ENCODE results near the gene TMEM204. TPM values are rescaled to one million over a fixed set of nuclear protein-coding genes. Genes with fewer than 3 reads are reported as not detected.
A peak's percentile ranks its signal among the peaks of the same experiment; 100 is the strongest.

The TMEM204 gene
- total RNA-seq, 1 donor from 2014 or later: 2.8 TPM

DNA sequence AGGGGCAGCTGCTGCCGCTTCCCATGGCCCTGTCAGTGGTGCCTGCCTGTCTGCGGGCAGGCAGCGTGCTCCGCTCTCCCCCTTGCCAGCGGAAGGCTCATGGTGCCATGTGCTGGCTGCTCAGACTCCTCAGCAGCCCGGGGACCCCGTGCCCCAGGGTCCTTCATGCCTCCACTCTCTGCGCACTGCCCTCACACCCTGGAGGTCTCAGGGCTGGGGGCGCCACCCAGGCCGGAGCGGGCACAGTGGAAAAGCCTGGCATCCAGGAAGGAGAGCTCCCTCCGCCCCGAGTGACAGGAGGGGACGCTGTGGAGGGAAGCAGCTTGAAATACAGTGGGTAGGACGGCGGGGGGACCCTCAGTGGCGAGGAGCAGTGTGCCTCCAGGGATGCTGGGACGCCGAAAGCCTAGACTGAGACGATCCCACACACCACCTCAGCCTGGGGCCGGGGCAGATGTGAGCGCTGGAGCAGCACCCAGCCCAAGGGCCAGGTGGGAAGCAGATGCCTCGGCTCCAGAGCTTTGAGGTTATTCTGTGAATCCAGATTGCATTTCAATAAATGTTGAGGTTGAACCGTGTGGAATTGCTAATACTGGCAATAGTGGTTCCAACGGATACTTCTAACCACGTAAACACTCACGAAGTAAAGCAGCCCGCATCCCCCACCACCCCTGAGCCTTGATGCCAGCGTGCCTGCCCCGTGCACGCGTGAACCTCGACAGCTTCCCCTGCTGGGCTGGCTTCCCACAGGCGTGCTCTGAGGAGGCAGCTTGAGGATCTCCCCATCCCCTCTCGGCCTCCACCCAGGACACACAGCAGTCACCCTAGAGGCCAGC, 6.5 kb downstream of the TMEM204 start:
- no peak for ATAC-seq

DNA sequence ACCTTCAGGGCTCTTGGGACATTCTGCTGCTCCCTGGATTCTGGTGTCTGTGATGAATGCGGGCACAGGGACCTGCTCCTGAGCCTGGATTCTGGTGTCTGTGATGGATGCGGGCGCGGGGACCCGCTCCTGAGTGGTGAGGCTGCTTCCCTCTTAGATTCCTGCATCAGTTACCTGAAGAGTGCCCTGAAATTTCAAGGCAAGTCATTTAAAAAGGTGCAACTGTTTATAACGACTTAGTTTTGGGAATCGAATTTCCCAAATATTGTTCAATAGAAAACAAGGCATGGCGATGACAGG, 7.0 kb downstream of the TMEM204 start:
- ATAC-seq: no peak

DNA sequence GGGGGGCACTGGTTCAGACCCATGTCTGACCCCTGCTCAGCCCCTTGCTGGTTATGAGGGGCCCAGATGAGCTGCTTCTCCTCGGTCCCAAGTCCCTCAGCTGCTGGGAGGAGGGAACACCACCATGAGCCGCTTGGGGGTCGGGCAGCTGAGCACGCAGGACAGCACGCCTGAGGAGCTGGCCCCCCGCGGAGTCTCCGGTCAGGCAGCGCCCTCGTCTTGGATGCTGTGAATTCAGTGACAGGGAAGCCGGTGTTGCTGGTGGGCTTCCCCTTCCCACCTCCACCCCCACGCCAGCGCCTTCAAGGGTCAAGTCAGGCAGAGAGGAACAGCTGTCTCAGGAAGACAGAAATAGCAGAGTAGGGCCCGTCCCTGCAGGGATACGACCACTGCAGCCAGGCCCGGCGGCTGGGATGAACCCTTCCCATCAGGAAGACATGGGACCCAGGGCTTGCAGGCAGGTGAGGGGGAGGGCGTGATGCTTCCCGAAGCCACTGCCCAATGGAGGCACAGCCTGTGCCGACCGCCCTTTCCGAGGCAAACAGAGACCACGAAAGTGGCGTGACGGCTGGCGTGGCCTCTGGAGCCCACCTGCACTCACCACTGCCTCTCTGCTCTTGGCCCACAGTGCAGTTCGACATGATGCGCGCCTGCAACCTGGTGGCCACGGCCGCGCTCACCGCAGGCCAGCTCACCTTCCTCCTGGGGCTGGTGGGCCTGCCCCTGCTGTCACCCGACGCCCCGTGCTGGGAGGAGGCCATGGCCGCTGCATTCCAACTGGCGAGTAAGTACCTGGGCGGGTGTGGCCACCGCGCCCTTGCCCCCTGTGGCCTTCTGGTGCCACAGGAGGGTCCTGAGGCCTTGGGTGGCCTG, 8.1 kb downstream of the TMEM204 start:
- no peak for ATAC-seq

DNA sequence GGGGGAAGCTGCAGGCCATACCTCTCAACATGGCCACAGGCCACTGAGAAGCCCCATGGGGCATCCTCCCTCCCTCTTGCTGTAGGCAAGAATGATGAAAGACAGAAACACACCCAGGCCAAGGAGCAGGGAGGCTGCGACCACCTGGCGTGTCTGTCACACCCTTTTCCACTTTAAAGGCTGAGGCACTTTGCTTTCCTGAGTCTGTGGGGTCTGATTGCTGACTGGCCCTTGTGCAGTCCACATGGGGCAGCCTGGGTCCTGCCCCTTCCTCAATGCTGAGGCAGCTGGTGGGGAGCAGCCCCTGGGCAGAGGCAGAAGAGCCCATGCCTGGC, 8.7 kb downstream of the TMEM204 start:
- ATAC-seq: no peak

DNA sequence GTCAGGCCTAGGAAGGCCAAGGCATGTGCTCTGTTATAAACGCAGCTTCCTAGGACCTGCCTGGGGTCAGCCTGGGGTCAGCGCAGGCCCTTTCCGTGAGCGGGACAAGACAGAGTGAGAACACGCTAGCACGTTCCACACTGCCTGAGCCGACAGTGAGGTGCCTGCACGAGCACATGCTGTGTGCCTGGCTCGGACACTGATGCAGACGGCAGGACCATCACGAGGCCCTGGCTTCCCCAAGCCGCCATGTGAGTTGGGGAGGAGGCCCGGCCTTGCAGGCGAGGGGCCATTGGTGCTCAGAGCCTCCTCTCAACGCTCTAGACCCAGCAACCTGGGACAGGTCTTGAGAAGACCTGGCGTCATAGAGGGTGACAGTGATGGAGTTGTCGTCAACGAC, 9.1 kb downstream of the TMEM204 start:
- ATAC-seq: no peak

DNA sequence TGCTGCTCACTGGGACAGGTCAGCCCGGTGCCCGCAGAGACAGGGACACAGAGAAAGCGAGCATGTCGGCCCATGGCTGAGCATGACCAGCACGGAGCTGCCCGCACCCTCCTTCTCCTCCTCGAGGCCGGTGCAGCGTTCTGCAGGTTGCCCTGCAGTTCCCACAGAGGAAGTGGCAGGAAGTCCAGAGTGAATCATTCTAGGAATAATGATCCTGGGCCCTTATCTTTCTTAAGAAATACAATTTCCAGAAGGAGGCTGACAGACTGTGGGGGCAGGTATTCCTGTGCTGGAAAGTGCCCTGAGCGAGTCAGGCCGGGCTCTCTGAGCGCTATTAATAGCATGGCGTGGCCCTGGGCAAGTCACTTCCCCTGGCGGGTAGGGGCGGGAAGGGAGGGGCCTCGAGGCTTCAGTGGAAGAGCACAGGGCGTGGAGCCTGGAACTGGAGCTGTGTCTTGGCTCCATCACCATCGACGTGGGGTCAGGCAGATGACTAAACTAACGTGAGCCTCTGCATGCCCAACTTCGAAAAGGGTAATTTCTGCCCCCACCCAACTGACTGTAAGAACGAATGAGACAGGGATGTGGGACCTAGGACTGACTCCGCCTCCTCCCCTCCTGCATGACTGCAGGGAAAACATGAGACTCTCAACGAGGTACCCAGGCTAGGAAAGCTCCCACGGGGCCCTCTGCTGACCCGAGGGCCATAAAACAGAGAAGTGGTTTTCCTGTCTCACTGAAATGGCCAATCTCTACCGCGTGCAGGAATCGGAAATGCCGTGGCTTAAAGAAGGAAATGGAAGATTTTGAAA, 9.8 kb downstream of the TMEM204 start:
- ATAC-seq: peak; percentile 73

DNA sequence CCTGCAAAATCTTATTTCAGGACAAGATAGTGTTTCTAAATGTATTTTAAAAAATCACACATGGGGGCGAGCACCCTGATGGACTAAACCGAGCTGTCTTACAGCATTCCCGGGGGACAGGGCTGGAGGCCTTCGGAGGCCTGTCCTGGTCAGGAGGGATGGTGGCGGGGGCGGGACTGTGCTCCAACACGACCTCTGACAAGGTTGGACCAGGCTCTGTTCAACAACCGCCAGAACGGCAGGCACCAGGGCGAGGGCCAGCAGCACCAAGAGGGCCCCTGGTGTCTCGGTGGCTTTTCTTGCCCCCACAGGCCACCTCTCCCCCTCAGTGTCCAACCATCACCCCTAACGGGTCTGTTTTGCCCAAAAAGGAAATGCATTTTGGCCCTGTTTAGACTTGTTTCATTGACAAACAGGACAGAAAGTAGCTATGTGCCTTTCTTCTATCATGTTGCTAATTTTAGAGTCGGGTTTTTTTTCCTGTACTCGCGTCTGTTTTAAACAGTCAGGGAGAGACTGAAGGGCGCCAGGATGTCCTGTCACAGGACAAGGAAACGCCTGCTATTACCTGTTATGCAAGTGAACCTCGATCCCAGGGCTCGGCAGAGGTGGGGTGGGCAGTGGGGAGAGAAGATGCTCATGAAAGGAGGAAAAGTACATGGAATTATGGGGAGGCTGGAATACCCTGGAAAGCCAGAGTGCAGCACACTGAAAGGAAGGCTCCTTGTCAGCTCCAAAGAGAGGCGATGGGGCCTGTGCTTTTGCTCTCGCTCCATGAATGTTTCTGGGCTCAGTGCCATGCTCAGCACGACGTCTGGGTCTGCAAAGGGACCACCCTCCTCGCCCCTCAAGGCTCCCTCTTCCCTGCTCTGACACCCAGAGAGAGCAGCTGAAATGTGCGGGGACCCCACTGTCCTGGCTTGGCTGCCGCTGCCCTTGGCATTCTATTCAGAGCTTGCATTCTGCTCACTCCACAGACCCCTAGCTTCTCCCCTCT, 11.9 kb downstream of the TMEM204 start:
- ATAC-seq: no peak

DNA sequence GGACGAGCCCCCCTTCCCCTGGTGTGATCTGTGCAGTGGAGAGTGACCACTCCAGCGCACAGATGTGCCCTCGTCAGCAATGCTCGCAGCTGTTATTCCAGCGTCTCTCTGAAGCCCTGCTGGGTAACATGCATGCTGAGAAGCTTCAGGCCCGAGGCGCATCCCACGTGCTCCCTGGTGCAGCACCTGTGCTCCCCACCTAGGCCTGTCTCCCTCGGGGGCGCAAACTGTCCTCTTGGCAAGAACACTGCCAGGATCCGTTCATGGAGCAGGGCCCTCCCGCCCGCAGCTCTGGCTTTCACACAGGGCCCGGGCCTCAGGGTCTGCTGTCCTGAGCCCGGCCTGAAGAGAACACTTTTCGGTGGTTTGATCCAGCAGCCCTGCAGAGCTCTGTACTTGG, 13.0 kb downstream of the TMEM204 start:
- ATAC-seq: no peak

DNA sequence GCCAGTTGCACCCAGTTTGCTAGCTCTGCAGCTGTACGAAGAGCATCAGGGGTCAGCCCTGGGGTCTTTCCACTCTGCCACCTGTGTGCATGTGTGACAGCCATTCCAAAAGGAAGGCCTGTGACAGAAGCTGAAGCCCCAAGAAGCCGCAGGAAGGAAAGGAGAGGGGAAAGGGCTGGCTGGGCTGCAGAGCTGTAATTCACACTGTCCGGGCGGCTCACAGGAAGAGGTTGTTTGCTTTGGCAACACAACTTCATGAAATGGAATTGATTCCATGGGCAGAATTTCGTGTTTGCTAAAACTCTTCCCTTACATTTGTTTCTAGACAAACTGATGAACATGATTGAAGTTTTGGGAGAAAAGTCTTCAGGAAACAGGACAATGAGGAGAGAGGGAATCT, 14.8 kb downstream of the TMEM204 start:
- ATAC-seq: no peak

DNA sequence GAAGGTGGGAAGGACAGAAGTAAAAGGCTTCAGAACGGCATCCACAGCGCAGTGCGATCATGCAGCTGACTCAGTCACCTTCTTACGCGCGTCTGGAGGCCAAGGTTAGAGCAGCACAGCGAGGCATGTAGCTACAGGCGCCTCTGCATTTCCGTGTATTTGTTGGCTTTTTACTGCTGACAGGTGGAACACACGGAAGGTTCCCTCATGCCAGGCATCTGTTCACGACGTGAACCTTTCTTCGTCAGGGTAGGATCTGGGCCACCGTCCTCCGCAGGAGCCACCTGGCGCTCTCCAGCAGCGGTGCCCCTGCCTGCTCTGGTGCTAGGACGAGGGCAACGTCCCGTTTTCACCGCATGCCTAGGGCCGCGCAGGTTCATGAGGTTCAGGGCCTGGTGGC, 15.3 kb downstream of the TMEM204 start:
- ATAC-seq: peak; percentile 83

DNA sequence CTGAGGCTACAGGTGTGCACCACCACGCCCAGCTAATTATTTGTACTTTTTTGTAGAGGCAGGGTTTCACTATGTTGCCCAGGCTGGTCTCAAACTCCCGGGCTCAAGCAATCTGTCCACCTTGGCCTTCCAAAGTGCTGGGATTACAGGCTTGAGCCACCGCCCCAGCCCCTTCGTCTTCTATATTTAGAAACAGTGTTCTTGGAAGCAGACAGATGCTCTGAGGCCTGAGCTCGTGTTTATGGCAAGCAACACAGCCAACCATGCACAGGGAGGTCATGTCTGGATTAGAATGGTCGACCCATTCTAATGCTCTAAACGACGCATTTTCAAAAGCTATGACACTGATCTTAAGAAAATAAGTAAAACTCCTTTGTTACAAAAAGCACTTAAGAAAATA, 16.6 kb downstream of the TMEM204 start:
- ATAC-seq: no peak

DNA sequence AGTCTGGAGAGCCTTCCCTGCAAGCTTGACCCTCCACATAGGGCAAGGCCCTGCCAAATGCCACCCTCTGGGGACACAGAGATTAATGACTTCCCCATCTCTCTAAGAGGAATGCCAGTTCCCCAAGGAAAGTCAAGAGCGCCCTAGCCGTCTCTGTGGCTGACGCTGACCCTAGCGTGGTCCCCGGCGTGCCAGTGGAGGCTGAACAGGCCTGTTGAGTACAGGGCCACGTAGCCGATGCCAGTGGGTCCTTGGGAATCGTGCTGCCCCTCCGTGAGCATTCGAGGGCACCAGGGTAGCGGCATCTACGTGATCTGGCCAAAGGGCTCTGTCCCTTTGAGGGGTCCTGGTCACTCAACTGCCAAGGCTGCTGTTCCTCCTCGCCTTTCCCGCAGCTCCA, 17.2 kb downstream of the TMEM204 start:
- ATAC-seq: no peak

DNA sequence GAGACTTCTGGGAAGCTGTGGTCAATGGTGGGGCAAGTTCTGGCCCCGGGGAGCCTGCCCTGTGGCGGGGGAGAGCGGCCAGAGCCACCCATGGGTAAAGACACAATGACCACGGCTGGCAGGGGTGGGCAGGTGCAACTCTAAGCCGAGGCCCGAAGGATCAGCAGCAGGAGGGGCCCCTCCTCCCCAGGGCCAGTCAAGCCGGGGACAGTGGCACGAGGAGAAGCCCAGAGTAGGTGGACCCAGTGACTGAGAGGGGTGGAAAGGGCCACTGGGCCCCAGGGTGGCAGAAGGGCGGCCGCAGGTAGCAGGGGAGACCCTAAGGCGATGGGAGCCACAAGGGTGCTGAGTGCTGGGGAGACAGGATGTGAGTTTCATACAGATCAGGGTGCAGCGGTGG, 17.7 kb downstream of the TMEM204 start:
- ATAC-seq: no peak

DNA sequence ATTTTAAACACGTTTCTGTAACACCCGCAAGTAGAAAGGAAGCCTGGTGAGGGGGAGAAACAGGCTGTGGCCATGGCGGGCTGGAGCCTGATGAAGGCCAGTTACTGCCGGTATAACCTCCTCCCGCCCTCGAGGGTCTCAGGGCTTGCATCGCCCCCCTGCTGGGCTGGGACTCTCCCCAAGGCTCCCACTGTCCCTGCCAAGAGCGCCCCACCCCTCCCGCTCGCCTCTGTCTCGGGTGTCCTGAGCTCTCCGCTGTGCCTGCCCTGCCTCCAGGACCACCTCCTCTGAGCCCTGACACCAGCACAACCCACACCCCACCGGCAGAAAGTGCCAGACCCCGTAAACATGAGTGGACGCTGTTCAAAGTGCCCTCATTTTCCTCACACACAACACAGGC, 18.7 kb downstream of the TMEM204 start:
- no peak for ATAC-seq

DNA sequence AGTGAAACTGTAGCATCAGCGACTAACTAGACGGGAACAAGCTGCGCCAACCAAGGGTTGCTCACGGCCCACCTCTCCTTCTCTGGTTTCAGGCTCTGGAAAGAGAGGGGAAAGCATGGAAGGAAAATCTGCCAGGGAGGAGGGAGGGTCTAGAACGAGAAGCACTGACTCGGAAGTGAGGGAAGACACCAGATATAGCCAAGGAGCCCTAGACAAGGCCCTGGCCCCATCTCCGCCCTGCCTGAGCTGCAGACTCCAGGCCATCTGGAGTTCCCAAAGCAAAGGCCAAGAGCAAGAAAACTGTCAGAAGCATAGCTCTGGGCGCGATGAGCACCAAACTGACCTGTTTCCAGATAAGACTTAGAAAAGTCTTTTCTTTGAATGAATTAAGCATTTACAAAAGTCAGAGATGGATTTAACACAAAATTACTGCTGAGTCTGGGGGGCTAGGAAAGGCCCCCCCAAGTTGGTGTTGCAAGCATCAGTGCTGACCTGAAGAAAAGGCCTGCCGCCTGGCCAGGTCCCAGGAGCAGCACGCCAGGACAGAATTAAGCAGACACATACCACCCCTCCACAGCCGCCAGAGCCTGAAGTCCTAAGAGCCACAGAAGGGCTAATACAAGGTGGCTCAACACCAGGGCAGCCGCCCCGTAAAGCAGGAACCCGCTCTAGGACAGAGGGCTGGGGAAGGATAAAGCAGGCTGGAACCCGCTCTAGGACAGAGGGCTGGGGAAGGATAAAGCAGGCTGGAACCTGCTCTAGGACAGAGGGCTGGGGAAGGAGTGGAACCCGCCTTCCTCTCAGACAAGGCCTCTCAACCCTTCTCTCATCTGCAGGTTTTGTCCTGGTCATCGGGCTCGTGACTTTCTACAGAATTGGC, 20.7 kb downstream of the TMEM204 start:
- peak; percentile 60 for ATAC-seq

DNA sequence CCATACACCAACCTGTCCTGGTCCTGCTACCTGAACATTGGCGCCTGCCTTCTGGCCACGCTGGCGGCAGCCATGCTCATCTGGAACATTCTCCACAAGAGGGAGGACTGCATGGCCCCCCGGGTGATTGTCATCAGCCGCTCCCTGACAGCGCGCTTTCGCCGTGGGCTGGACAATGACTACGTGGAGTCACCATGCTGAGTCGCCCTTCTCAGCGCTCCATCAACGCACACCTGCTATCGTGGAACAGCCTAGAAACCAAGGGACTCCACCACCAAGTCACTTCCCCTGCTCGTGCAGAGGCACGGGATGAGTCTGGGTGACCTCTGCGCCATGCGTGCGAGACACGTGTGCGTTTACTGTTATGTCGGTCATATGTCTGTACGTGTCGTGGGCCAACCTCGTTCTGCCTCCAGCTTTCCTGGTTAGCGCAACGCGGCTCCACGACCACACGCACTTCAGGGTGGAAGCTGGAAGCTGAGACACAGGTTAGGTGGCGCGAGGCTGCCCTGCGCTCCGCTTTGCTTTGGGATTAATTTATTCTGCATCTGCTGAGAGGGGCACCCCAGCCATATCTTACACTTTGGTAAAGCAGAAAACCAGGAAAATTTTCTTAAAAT, 21.5 kb downstream of the TMEM204 start:
- no peak for ATAC-seq

DNA sequence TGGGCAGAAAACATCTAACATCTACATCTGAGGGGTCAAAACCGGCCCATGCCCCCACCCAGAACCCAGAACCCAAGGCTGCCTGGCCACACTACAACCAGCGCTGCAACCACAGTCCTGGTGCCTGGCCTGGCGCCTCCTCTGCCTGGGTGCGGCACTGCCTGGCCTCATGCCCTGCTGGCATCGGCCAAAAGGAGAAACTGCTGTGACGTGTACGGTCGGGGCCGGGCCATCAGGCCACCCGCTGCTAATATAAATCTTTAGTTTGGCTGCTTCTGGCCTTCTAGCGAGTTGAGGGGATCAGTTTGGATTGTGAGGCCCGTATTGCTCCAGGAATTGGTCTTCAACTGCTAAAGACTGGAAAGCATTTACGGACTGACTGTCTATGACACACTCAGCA, 22.8 kb downstream of the TMEM204 start:
- ATAC-seq: peak; percentile 76

DNA sequence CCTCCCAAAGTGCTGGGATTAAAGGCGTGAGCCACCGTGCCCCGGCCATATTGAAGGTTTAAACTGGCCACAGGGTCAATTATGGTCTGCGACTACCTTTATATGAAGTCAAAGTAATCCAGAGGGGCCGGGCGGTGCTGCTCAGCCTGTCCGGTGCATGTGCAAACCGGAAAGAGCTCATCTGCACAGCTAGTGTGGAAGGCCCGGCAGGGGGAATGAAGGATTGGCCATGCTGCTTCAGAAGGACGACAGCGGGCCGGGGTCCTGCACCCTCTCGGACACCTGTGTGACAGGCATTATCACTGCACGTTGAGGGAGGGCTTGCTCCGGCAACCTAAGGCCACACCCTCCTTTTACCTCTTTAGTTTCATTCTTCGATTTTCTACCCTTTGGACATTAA, 23.6 kb downstream of the TMEM204 start:
- no peak for ATAC-seq

DNA sequence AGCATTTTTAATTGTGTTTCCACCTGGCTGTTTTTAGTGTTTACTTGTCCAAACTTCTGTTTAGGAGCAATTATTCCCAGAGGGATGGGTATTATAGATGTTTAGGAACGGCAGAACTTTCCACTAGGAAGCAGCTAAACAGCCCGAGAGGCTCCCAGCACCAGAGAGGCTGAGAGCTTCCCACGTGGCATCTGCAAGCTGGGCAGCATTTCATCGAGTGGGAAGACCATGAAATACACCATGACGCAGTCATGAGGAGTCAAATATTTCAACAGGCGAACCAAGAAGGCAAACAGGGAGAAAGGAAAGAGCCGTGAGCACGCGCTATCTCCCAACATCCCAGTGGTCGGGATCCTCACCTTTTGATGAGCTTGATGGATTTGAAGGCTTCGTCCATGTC, 24.1 kb downstream of the TMEM204 start:
- ATAC-seq: no peak

DNA sequence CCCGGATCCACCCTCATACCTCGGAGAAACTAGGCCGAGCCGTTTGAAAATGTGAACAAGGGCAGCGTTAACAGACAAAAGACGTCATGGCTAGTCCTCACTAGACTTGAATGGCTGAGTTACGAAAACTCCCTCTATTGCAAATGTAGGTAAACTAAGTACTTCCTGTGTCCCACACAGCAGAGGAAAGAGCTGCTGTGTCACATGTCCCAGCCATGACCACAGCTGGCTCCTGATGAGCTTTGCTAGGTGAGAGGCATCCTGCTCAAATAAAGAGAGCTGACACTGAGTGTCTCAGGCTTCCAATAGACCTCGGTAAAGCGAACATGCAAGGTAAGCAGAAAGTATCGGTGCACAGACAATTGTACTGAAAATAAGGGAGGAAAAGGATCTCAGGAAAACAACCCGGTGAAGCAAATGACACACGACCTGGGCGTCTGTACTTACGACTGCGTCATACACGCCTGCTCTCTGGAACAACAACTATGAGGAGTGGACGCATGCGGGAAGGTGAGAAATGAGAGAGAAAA, 26.0 kb downstream of the TMEM204 start:
- ATAC-seq: no peak

Measured in esophagus mucosa (tissue), 1 donor.